Mesendoderm (in vitro differentiated cells): ENCODE measurements around the gene TP53BP2.
"Not testable (repeated sequence)": the region's sequence is repeated elsewhere in the genome, so short reads cannot be mapped to it uniquely, and the experiment has no call there.

ENCODE experiments used
- DNase-seq: peaks from one replicate; pipeline ENCODE4 v3.0.0; 2013
- H2AK5ac ChIP-seq: 2 replicates; pipeline ENCODE4 v1.6.1; 2013; ENCODE audit warnings: low read length, inconsistent platforms
- H2BK120ac ChIP-seq: 2 replicates; pipeline ENCODE4 v1.6.1; 2013; ENCODE audit warnings: low read depth, mild to moderate bottlenecking, low read length, moderate library complexity, mixed read lengths
- H2BK15ac ChIP-seq: replicated peaks from 2 replicates; pipeline ENCODE4 v1.6.1; 2013; ENCODE audit warnings: low read depth, mild to moderate bottlenecking, moderate library complexity
- H2BK5ac ChIP-seq: 2 replicates; pipeline ENCODE4 v1.6.1; 2013; ENCODE audit warnings: low read length, inconsistent platforms
- H3K18ac ChIP-seq: 2 replicates; pipeline ENCODE4 v1.6.1; 2013; ENCODE audit warnings: mild to moderate bottlenecking, low read length, mixed read lengths
- H3K23ac ChIP-seq: one replicate; pipeline ENCODE4 v1.6.1; 2013; ENCODE audit warnings: low read length
- H3K27ac ChIP-seq: 2 replicates; pipeline ENCODE4 v1.5.1; 2013; ENCODE audit warnings: low read depth, mild to moderate bottlenecking, inconsistent platforms, low read length, moderate library complexity
- H3K27me3 ChIP-seq: 2 replicates; pipeline ENCODE4 v1.6.1; 2013; ENCODE audit warnings: low read length, control low read depth, mild to moderate bottlenecking, inconsistent platforms; ENCODE audit not compliant: insufficient read depth, poor library complexity
- H3K36me3 ChIP-seq: 2 replicates; pipeline ENCODE4 v1.6.1; 2013; ENCODE audit warnings: low read length, inconsistent platforms; ENCODE audit not compliant: control insufficient read depth, insufficient read depth
- H3K4ac ChIP-seq: one replicate; pipeline ENCODE4 v1.6.1; 2013; ENCODE audit warnings: low read depth, mild to moderate bottlenecking, low read length, moderate library complexity
- H3K4me1 ChIP-seq: 2 replicates; pipeline ENCODE4 v1.6.1; 2013; ENCODE audit warnings: low read depth, low read length, inconsistent platforms; ENCODE audit not compliant: control insufficient read depth
- H3K4me2 ChIP-seq: 2 replicates; pipeline ENCODE4 v1.6.1; 2013; ENCODE audit warnings: low read length
- H3K4me3 ChIP-seq: 2 replicates; pipeline ENCODE4 v1.5.1; 2013; ENCODE audit warnings: mild to moderate bottlenecking, low read length
- H3K56ac ChIP-seq: one replicate; pipeline ENCODE4 v1.6.1; 2013; ENCODE audit warnings: low read length
- H3K79me1 ChIP-seq: 2 replicates; pipeline ENCODE4 v1.6.1; 2013; ENCODE audit warnings: low read length, inconsistent platforms
- H3K79me2 ChIP-seq: 2 replicates; pipeline ENCODE4 v1.6.1; 2013; ENCODE audit warnings: mild to moderate bottlenecking, low read length; ENCODE audit not compliant: control insufficient read depth, insufficient read depth
- H3K9ac ChIP-seq: 2 replicates; pipeline ENCODE4 v1.6.1; 2013; ENCODE audit warnings: low read length, inconsistent platforms
- H4K5ac ChIP-seq: one replicate; pipeline ENCODE4 v1.6.1; 2013; ENCODE audit warnings: low read length
- H4K8ac ChIP-seq: one replicate; pipeline ENCODE4 v1.6.1; 2013; ENCODE audit warnings: low read depth, mild to moderate bottlenecking, control low read depth, low read length, moderate library complexity
- WGBS: extraction: QIAGEN DNeasy Blood & Tissue Kit; methylation state at CpG from one replicate; pipeline ENCODE4 v1.1.7; 2013; ENCODE audit warnings: low lambda C conversion rate, missing lambda C conversion rate; ENCODE audit not compliant: insufficient coverage; ENCODE audit errors: extremely low coverage; 5-methylcytosine and 5-hydroxymethylcytosine counted together

TP53BP2 gene

GRCh38 chr1:223843934-223844786 is 1.6 kb downstream of the TP53BP2 start:
- Histone ChIP-seq H2AK5ac (no peak overlapping the region), H3K4ac (peak overlapping the region; percentile 37), H3K56ac (peak overlapping the region; percentile 97), H2BK5ac (no peak overlapping the region), H3K27me3 (no peaks in the 10 kb centered on the region), H4K8ac (peak overlapping the region; percentile 28), H3K23ac (no peak overlapping the region), H2BK15ac (no peak overlapping the region), H3K9ac (peak overlapping the region; percentile 95), H4K5ac (no peak overlapping the region), H2BK120ac (no peak overlapping the region), H3K36me3 (no peaks in the 10 kb centered on the region), H3K4me3 (peak overlapping the region; percentile 94), H3K79me2 (peaks cover 42% of the 10 kb centered on the region), H3K79me1 (peaks cover 2% of the 10 kb centered on the region), H3K18ac (peak overlapping the region; percentile 18), H3K4me2 (peak overlapping the region; percentile 83), H3K4me1 (peaks cover 5% of the 10 kb centered on the region), H3K27ac (no peak overlapping the region)
- no peak for DNase-seq
- 100% methylated on average over 2 of the region's 10 CpGs for WGBS

- no peak overlapping the region for H3K27ac ChIP-seq
- H4K5ac ChIP-seq: no peak overlapping the region
- no peak overlapping the region for H3K4ac ChIP-seq
- no peak overlapping the region for H2BK120ac ChIP-seq
- DNase-seq: no peak
- H3K4me1 ChIP-seq: peaks cover 12% of the 10 kb centered on the region
- no peak overlapping the region for H3K23ac ChIP-seq
- no peak overlapping the region for H2AK5ac ChIP-seq
- peaks cover 2% of the 10 kb centered on the region for H3K79me1 ChIP-seq
- no CpG with 5 or more reads among the region's 2 CpGs for WGBS
- no peak overlapping the region for H3K9ac ChIP-seq
- H3K4me3 ChIP-seq: no peak overlapping the region
- H3K4me2 ChIP-seq: no peak overlapping the region
- H4K8ac ChIP-seq: no peak overlapping the region
- H2BK15ac ChIP-seq: no peak overlapping the region
- no peak overlapping the region for H3K56ac ChIP-seq
- H2BK5ac ChIP-seq: no peak overlapping the region
- H3K36me3 ChIP-seq: no peaks in the 10 kb centered on the region
- peaks cover 51% of the 10 kb centered on the region for H3K79me2 ChIP-seq
- H3K18ac ChIP-seq: no peak overlapping the region
- H3K27me3 ChIP-seq: no peaks in the 10 kb centered on the region
Observed at GRCh38 chr1:223842784-223843183, 3.0 kb downstream of the TP53BP2 start.

GRCh38 chr1:223841977-223842623 is 3.6 kb downstream of the TP53BP2 start:
- not testable (repeated sequence) for H3K23ac ChIP-seq, H3K36me3 ChIP-seq, H3K18ac ChIP-seq, H2BK5ac ChIP-seq, DNase-seq, H3K9ac ChIP-seq, H2BK15ac ChIP-seq, H4K5ac ChIP-seq, H4K8ac ChIP-seq, H3K27ac ChIP-seq, H2AK5ac ChIP-seq, H3K79me1 ChIP-seq, H3K56ac ChIP-seq, H3K4me2 ChIP-seq, H3K4me3 ChIP-seq, H3K4ac ChIP-seq, H2BK120ac ChIP-seq, H3K27me3 ChIP-seq
- peaks cover 56% of the 10 kb centered on the region for H3K79me2 ChIP-seq
- H3K4me1 ChIP-seq: peaks cover 17% of the 10 kb centered on the region
- WGBS: no CpG with 5 or more reads among the region's 13 CpGs

DNA sequence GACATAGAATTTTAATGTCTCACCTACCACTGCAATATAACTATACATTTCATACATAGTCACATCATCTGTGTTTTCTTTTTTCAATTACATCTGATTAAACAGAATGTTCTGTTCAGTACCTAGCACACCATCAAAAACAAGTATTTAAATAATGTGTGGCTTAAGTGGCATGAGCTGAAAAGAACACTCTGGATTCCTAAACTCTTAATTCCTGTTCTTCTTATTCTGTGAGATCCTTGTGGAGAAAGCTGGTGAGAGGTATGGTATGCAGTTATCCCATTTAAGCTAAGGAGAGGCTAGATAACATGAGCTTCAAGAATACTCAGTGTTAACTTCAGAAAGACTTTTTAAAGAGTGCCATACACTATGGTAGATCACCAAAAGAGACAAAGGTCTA is 5.5 kb downstream of the TP53BP2 start:
- Histone ChIP-seq H3K56ac (no peak overlapping the region), H3K79me2 (peaks cover 71% of the 10 kb centered on the region), H2BK5ac (no peak overlapping the region), H2BK15ac (no peak overlapping the region), H3K18ac (no peak overlapping the region), H3K4ac (no peak overlapping the region), H3K27me3 (no peaks in the 10 kb centered on the region), H4K5ac (no peak overlapping the region), H3K27ac (no peak overlapping the region), H3K4me2 (no peak overlapping the region), H2AK5ac (no peak overlapping the region), H3K23ac (no peak overlapping the region), H2BK120ac (no peak overlapping the region), H3K79me1 (peaks cover 12% of the 10 kb centered on the region), H3K36me3 (no peaks in the 10 kb centered on the region), H3K9ac (no peak overlapping the region), H3K4me3 (no peak overlapping the region), H4K8ac (no peak overlapping the region), H3K4me1 (peaks cover 25% of the 10 kb centered on the region)
- peak; percentile 49 for DNase-seq

DNA sequence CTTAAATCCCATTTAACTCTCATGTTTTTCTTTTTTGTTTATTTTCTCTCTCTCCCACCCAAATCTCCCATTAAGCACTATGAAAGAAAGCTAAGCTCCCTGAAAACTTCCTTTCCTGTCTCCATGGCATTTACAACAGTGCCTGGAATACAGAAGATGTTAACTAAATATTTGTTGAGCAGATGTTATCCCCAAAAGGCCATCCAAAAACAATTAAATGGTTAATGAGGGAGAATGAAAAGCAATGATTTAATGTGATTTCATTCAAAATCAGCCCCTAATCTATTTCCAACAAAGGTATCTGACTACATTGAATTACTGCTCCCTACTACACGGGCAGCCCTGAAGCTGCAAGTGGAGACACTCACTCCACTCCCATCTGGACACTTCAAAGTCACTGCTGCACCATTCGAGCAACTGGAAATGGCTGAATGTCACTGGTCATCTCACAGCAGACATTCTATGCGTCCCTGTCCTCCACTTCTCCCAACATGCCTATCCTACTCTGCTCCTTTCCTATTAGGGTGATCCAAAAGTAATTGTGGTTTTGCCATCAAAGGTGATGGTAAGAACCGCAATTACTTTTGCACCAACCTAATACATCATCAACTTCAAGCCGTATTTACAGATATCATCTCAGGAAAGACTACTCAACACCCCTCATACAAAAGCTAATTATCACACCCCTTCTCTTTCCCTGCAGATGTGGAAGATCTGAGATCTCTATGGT is 7.5 kb downstream of the TP53BP2 start:
- H3K4me3 ChIP-seq: no peak overlapping the region
- no peak overlapping the region for H3K4me2 ChIP-seq
- H3K27me3 ChIP-seq: no peaks in the 10 kb centered on the region

More for the DNA sequence above, 7.5 kb downstream of the TP53BP2 start:
- H3K4me1 ChIP-seq: peaks cover 25% of the 10 kb centered on the region
- no peak overlapping the region for H3K23ac ChIP-seq
- no peak overlapping the region for H3K18ac ChIP-seq
- H3K56ac ChIP-seq: no peak overlapping the region
- WGBS: no CpG with 5 or more reads among the region's 5 CpGs
- DNase-seq: no peak
- no peak overlapping the region for H2BK15ac ChIP-seq
- H4K5ac ChIP-seq: no peak overlapping the region
- H3K79me2 ChIP-seq: peaks cover 71% of the 10 kb centered on the region
- no peak overlapping the region for H2BK5ac ChIP-seq
- H2AK5ac ChIP-seq: no peak overlapping the region
- H3K79me1 ChIP-seq: peaks cover 22% of the 10 kb centered on the region
- H3K36me3 ChIP-seq: no peaks in the 10 kb centered on the region
- H2BK120ac ChIP-seq: no peak overlapping the region
- no peak overlapping the region for H3K9ac ChIP-seq
- H3K27ac ChIP-seq: no peak overlapping the region
- no peak overlapping the region for H3K4ac ChIP-seq
- H4K8ac ChIP-seq: no peak overlapping the region
